GM13977 (cell line): ENCODE data around the gene SLC16A7.

Experiments used
- DNase-seq: peaks from one replicate; pipeline ENCODE4 v3.0.0; 2012; ENCODE audit warnings: low spot score
- CTCF ChIP-seq: IDR thresholded peaks from 2 replicates; pipeline ENCODE4 v1.5.1; 2012; ENCODE audit warnings: mild to moderate bottlenecking, control low read depth; ENCODE audit not compliant: insufficient read depth; ENCODE audit errors: extremely low read depth, missing control alignments
- in situ Hi-C: fragments of 300-500 bp; cut with MboI; formaldehyde crosslinking; loops from one replicate; pipeline ENCODE4 v1.12.0; 2022; ENCODE audit warnings: low sequenced_read_pairs, low pct_unique_long_range_greater_than_20kb, mixed read lengths, inconsistent platforms; ENCODE audit not compliant: unreplicated experiment

The SLC16A7 gene

GRCh38 chr12:59811991-59812390 lies 216.2 kb downstream of the SLC16A7 start:
- in situ Hi-C loops = loop anchor here (25.0 kb wide), 1 partner anchor 400 kb away; no protein-coding TSS in a partner anchor
- TF ChIP-seq CTCF = no peak
- DNase-seq = no peak

GRCh38 chr12:59812716-59813115 lies 216.9 kb downstream of the SLC16A7 start:
- DNase-seq = no peak
- in situ Hi-C loops = loop anchor here (25.0 kb wide), 1 partner anchor 400 kb away; no protein-coding TSS in a partner anchor
- TF ChIP-seq CTCF = no peak

GRCh38 chr12:59820594-59821011 lies 224.8 kb downstream of the SLC16A7 start:
- DNase-seq = no peak
- in situ Hi-C loops = loop anchor here (25.0 kb wide), 1 partner anchor 408 kb away; no protein-coding TSS in a partner anchor
- no peak for TF ChIP-seq CTCF

- no peak for DNase-seq
- TF ChIP-seq CTCF = no peak
- in situ Hi-C loops = loop anchor here (25.0 kb wide), 1 partner anchor 411 kb away; no protein-coding TSS in a partner anchor
Measured at GRCh38 chr12:59823567-59823966, 227.7 kb downstream of the SLC16A7 start.

GRCh38 chr12:59827767-59828166 lies 231.9 kb downstream of the SLC16A7 start:
- no peak for TF ChIP-seq CTCF
- no peak for DNase-seq
- in situ Hi-C loops = no loop called here

- in situ Hi-C loops = no loop called here
- no peak for DNase-seq
- no peak for TF ChIP-seq CTCF
Measured at GRCh38 chr12:59828521-59828920, 232.7 kb downstream of the SLC16A7 start.

- no peak for DNase-seq
- in situ Hi-C loops = no loop called here
- TF ChIP-seq CTCF = no peak
Measured at GRCh38 chr12:59833408-59833807, 237.6 kb downstream of the SLC16A7 start.
